Panc1 (cell line): ENCODE results near the gene SNAP47. TPM values are rescaled to one million over a fixed set of nuclear protein-coding genes. Genes with fewer than 3 reads are reported as not detected.

Source experiments
- ATAC-seq: fragments of 200-7000 bp; cut with Tn5 transposase; 2 replicates; pipeline ENCODE4 v1.9.1; 2020; ENCODE audit warnings: mild to moderate bottlenecking, moderate library complexity
- BruUV-seq: library from RNA; stranded (reverse); fragments of 400-500 nt; replicated peaks from 2 replicates; lab custom pipeline; 2021; lab: Mats Ljungman, UMichigan
- CTCF ChIA-PET: fragments of 300-600 bp; sonication (Branson Sonifier 250); formaldehyde crosslinking; loops from one replicate; lab custom pipeline; 2022; ENCODE audit warnings: antibody characterized with exemption; lab: Charles Lee
- POLR2A ChIA-PET: fragments of 300-600 bp; sonication (Branson Sonifier 250); formaldehyde crosslinking; loops from one replicate; lab custom pipeline; 2022; ENCODE audit warnings: antibody characterized with exemption; lab: Charles Lee
- DNase-seq: peaks from one replicate; pipeline ENCODE4 v3.0.0-alpha.2; 2010; ENCODE audit warnings: low read depth, low spot score
- H3K27ac ChIP-seq: 2 replicates; pipeline ENCODE4 v1.5.1; 2011; ENCODE audit warnings: mild to moderate bottlenecking, low read length, inconsistent platforms
- H3K27me3 ChIP-seq: fragments of 200-500 bp; sonication (Bioruptor generic); 2 replicates; pipeline ENCODE4 v1.6.0; 2014; ENCODE audit warnings: low read length, inconsistent platforms; ENCODE audit not compliant: control insufficient read depth, insufficient read depth
- H3K36me3 ChIP-seq: fragments of 200-500 bp; sonication (Bioruptor generic); 2 replicates; pipeline ENCODE4 v1.5.1; 2014; ENCODE audit warnings: inconsistent platforms, mild to moderate bottlenecking, low read length, moderate library complexity; ENCODE audit not compliant: control insufficient read depth, insufficient read depth
- H3K4me1 ChIP-seq: 2 replicates; pipeline ENCODE4 v1.5.1; 2011; ENCODE audit warnings: inconsistent platforms, mild to moderate bottlenecking, low read length, moderate library complexity; ENCODE audit not compliant: control insufficient read depth, insufficient read depth
- H3K4me3 ChIP-seq, 2 experiments: 2 replicates each; pipeline ENCODE4 v1.5.1; 2011 to 2012; ENCODE audit warnings: low read depth in 2 of 2, low read length in 2 of 2, mild to moderate bottlenecking in 2 of 2, inconsistent platforms in 1 of 2, moderate library complexity in 1 of 2
- H3K9me3 ChIP-seq: fragments of 200-500 bp; sonication (Bioruptor generic); 2 replicates; pipeline ENCODE4 v1.5.1; 2014; ENCODE audit warnings: low read depth, mild to moderate bottlenecking, inconsistent platforms, low read length, moderate library complexity; ENCODE audit not compliant: control insufficient read depth, insufficient read depth
- POLR2AphosphoS5 ChIP-seq: IDR thresholded peaks from 2 replicates; pipeline ENCODE4 v1.6.1; 2012; ENCODE audit warnings: mild to moderate bottlenecking, low read depth, low read length, moderate library complexity
- SIN3A ChIP-seq: IDR thresholded peaks from 2 replicates; pipeline ENCODE4 v1.6.1; 2012; ENCODE audit warnings: low read depth, mild to moderate bottlenecking, low read length, moderate library complexity, borderline replicate concordance; ENCODE audit not compliant: insufficient read depth
- TCF7L2 ChIP-seq: IDR thresholded peaks from 2 replicates; pipeline ENCODE4 v1.6.1; 2011; ENCODE audit warnings: mild to moderate bottlenecking, low read depth, low read length, inconsistent platforms
- in situ Hi-C: cut with HindIII; loops from 2 replicates; pipeline ENCODE4 v1.10.0; 2016; ENCODE audit warnings: low sequenced_read_pairs, low pct_unique_long_range_greater_than_20kb
- intact Hi-C: fragments of 100-400 bp; cut with micrococcal nuclease; formaldehyde crosslinking; loops from one replicate; pipeline ENCODE4 v1.10.0; 2022; ENCODE audit not compliant: unreplicated experiment
- total RNA-seq: library from RNA; stranded (reverse); gene quantifications from one replicate; pipeline ENCODE4 v1.2.1, GENCODE V29; 2021; ENCODE audit not compliant: unreplicated experiment
- TF ChIP-seq, protein P1 (sequence below): fragments of 450-650 bp; IDR thresholded peaks from 2 replicates; pipeline ENCODE4 v1.5.1; 2017; ENCODE audit warnings: mild to moderate bottlenecking
- TF ChIP-seq, protein P2 (sequence below), 2 experiments: IDR thresholded peaks; 2 replicates each; pipeline ENCODE4 v1.6.1; 2011 to 2012; ENCODE audit warnings: low read depth in 2 of 2, control low read depth in 1 of 2, low read length in 1 of 2, mild to moderate bottlenecking in 1 of 2, moderate library complexity in 1 of 2; ENCODE audit not compliant: insufficient read depth in 1 of 2

The SNAP47 gene
- total RNA-seq, 1 experiment from 2014 or later: 55.6 TPM

DNA sequence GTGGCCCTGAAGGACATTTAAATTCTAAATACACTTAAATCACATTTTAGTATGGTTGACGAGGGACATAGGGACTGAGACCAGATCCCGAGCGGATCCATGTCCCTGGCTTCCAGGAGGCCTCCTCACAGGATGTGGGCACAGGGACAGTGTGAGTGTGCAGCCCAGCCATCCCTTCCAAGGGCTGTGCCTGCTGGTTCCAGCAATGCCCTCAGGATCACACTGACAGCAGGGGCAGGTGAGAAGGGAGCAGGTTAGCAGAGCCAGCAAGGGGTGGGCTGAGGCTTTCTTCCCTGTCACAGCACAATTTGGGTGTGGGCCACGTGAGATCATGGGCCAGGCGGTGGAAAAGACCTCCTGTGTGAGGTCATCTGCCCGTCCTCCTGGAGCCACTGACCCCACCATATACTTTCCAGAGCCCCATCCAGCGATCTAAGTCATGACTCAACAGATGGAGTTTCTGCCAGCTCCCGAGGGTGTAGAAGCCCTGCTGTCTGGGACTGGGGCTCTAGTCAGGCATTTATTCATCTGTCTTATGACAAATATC lies 43.2 kb downstream of the SNAP47 start:
- no peak for TF ChIP-seq POLR2AphosphoS5
- TF ChIP-seq, protein P1, sequence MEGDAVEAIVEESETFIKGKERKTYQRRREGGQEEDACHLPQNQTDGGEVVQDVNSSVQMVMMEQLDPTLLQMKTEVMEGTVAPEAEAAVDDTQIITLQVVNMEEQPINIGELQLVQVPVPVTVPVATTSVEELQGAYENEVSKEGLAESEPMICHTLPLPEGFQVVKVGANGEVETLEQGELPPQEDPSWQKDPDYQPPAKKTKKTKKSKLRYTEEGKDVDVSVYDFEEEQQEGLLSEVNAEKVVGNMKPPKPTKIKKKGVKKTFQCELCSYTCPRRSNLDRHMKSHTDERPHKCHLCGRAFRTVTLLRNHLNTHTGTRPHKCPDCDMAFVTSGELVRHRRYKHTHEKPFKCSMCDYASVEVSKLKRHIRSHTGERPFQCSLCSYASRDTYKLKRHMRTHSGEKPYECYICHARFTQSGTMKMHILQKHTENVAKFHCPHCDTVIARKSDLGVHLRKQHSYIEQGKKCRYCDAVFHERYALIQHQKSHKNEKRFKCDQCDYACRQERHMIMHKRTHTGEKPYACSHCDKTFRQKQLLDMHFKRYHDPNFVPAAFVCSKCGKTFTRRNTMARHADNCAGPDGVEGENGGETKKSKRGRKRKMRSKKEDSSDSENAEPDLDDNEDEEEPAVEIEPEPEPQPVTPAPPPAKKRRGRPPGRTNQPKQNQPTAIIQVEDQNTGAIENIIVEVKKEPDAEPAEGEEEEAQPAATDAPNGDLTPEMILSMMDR: no peak
- TF ChIP-seq SIN3A: no peak
- TF ChIP-seq, protein P2, sequence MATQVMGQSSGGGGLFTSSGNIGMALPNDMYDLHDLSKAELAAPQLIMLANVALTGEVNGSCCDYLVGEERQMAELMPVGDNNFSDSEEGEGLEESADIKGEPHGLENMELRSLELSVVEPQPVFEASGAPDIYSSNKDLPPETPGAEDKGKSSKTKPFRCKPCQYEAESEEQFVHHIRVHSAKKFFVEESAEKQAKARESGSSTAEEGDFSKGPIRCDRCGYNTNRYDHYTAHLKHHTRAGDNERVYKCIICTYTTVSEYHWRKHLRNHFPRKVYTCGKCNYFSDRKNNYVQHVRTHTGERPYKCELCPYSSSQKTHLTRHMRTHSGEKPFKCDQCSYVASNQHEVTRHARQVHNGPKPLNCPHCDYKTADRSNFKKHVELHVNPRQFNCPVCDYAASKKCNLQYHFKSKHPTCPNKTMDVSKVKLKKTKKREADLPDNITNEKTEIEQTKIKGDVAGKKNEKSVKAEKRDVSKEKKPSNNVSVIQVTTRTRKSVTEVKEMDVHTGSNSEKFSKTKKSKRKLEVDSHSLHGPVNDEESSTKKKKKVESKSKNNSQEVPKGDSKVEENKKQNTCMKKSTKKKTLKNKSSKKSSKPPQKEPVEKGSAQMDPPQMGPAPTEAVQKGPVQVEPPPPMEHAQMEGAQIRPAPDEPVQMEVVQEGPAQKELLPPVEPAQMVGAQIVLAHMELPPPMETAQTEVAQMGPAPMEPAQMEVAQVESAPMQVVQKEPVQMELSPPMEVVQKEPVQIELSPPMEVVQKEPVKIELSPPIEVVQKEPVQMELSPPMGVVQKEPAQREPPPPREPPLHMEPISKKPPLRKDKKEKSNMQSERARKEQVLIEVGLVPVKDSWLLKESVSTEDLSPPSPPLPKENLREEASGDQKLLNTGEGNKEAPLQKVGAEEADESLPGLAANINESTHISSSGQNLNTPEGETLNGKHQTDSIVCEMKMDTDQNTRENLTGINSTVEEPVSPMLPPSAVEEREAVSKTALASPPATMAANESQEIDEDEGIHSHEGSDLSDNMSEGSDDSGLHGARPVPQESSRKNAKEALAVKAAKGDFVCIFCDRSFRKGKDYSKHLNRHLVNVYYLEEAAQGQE (IDR thresholded peaks at IDR 0.05; ENCODE audit: insufficient read depth in 1 of 2, low read depth in 2 of 2, low read length in 1 of 2): no peak
- TF ChIP-seq TCF7L2: no peak
- POLR2A ChIA-PET: no interaction called here
- no peaks in the 10 kb centered on the region for H3K9me3 ChIP-seq
- in situ Hi-C loops (no loop called here), intact Hi-C loops (no loop called here)
- no peaks in the 10 kb centered on the region for H3K4me1 ChIP-seq
- no peak overlapping the region for H3K27ac ChIP-seq
- CTCF ChIA-PET: no interaction called here
- BruUV-seq: no TSS peak
- H3K36me3 ChIP-seq: 0 out of 2 replicates have a peak, but pooled peaks cover 3% of the 10 kb centered on the region
- H3K4me3 ChIP-seq: no peak overlapping the region
- no peaks in the 10 kb centered on the region for H3K27me3 ChIP-seq
- DNase-seq (no peak), ATAC-seq (no peak)

DNA sequence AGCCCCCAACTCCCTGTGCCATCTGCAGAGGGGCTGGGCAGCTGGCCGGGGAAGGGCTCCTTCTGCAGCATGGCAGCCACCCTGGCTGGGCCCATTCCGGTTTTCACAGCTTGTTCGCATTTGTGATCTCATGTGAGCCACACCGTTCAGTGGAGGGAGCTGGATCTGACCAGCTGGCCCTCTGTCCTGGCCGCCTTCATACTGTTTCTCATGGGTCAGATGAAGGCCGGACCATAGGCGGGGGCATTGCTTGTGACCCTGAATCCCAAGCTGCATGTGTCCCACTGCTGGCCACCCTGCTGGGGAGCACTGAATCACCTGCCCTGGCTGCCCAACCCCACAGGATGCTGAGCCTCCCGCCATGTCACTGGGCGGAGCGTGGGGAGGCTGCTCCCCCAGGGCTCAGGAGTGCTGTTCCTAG lies 43.8 kb downstream of the SNAP47 start:
- ChIA-PET CTCF (no interaction called here), POLR2A (no interaction called here)
- TF ChIP-seq SIN3A (no peak), TCF7L2 (no peak), POLR2AphosphoS5 (no peak)
- TF ChIP-seq, protein P1: no peak
- TF ChIP-seq, protein P2 (IDR thresholded peaks at IDR 0.05; ENCODE audit: insufficient read depth in 1 of 2, low read depth in 2 of 2, low read length in 1 of 2): no peak
- Histone ChIP-seq H3K9me3 (no peaks in the 10 kb centered on the region), H3K4me3 (no peak overlapping the region), H3K27ac (no peak overlapping the region), H3K4me1 (no peaks in the 10 kb centered on the region), H3K27me3 (no peaks in the 10 kb centered on the region), H3K36me3 (0 out of 2 replicates have a peak, but pooled peaks cover 3% of the 10 kb centered on the region)
- ATAC-seq (no peak), DNase-seq (no peak)
- in situ Hi-C loops: no loop called here
- BruUV-seq: no TSS peak
- intact Hi-C loops: no loop called here
